ENCODE results near the gene HNRNPF.
"Not testable (repeated sequence)": the region's sequence is repeated elsewhere in the genome, so short reads cannot be mapped to it uniquely, and the experiment has no call there.

The HNRNPF gene

GRCh38 chr10:43408710-43409384 is at the start of gene HNRNPF:
TSS of gene HNRNPF (minus strand) at chr10:43409186. CDS start at chr10:43387884, 21,302 bp downstream.
- in situ Hi-C loops (cut with MboI; ENCODE audit: low pct_unique_long_range_greater_than_20kb, low sequenced_read_pairs) = no loop called here
- peak; percentile 97 for DNase-seq

- DNase-seq = no peak
Observed at GRCh38 chr10:43458227-43458626, 49.2 kb upstream of the HNRNPF start.

DNA sequence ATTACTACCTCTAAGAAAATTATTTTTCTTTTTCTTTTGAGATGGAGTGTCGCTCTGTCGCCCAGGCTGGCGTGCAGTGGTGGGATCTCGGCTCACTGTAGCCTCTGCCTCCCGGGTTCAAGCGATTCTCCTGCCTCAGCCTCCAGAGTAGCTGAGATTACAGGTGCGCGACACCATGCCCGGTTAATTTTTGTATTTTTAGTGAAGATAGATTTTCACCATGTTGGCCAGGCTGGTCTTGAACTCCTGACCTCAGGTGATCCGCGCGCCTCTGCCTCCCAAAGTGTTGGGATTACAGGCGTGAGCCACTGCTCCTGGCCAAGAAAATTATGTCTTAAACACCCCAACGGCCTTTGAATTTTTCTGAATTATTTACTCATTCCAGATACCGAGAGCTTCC is 47.6 kb upstream of the HNRNPF start:
- in situ Hi-C loops (cut with MboI; ENCODE audit: low pct_unique_long_range_greater_than_20kb, low sequenced_read_pairs) = not testable (repeated sequence)

More at GRCh38 chr10:43458227-43458626, 49.2 kb upstream of the HNRNPF start:
- in situ Hi-C loops (cut with MboI; ENCODE audit: low pct_unique_long_range_greater_than_20kb, low sequenced_read_pairs) = no loop called here

DNA sequence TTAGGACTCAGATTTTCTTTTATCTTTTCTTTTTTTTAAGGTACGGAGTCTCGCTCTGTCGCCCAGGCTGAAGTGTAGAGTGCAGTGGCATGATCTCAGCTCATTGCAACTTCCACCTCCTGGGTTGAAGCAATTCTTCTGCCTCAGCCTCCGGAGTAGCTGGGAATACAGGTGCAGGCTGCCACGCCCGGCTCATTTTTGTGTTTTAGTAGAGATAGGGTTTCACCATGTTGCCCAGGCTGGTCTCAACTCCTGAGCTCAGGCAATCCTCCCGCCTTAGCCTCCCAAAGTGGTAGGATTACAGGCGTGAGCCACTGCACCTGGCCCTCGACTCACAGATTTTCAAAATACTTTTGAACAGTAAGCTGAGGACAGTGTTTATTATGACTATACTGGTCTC is 45.0 kb upstream of the HNRNPF start:
- DNase-seq; in situ Hi-C loops (cut with MboI; ENCODE audit: low pct_unique_long_range_greater_than_20kb, low sequenced_read_pairs): not testable (repeated sequence)

More for the DNA sequence above, 47.6 kb upstream of the HNRNPF start:
- DNase-seq = not testable (repeated sequence)

GRCh38 chr10:43453266-43453831 is 44.4 kb upstream of the HNRNPF start:
- in situ Hi-C loops (cut with MboI; ENCODE audit: low pct_unique_long_range_greater_than_20kb, low sequenced_read_pairs) = no loop called here

DNA sequence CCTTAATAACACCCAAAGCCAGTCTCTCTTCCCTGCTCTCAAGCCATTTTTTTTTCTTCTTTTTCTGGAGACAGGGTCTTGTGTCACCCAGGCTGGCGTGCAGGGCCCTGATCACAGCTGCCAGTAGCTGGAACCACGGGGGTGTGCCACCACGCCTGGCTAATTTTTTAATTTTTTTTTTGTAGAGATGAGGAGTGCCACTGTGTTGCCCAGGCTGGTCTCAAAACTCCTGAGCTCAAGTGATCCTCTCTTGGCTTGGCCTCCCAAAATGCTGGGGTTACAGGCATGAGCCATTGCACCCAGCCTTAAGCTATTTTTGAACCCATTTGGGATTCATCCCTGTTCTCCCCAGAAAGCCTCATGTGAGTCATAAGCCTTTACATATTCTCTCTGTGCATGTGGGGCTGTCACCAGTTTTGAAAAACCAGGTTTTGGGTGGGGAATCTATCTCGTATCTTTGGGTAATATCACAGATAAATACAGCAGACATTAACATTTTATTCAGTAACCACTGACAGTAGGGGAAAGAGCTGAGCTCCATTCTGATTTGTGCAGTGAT is 43.4 kb upstream of the HNRNPF start:
- in situ Hi-C loops (cut with MboI; ENCODE audit: low pct_unique_long_range_greater_than_20kb, low sequenced_read_pairs) = no loop called here
- no peak for DNase-seq

More at GRCh38 chr10:43453266-43453831, 44.4 kb upstream of the HNRNPF start:
- no peak for DNase-seq

- no peak for DNase-seq
Observed at GRCh38 chr10:43448742-43449141, 39.8 kb upstream of the HNRNPF start.

GRCh38 chr10:43446219-43447017 is 37.4 kb upstream of the HNRNPF start:
- DNase-seq; in situ Hi-C loops (cut with MboI; ENCODE audit: low pct_unique_long_range_greater_than_20kb, low sequenced_read_pairs): not testable (repeated sequence)

More at GRCh38 chr10:43448742-43449141, 39.8 kb upstream of the HNRNPF start:
- in situ Hi-C loops (cut with MboI; ENCODE audit: low pct_unique_long_range_greater_than_20kb, low sequenced_read_pairs) = no loop called here

GRCh38 chr10:43444897-43445466 is 36.0 kb upstream of the HNRNPF start:
- in situ Hi-C loops (cut with MboI; ENCODE audit: low pct_unique_long_range_greater_than_20kb, low sequenced_read_pairs) = no loop called here
- no peak for DNase-seq

DNA sequence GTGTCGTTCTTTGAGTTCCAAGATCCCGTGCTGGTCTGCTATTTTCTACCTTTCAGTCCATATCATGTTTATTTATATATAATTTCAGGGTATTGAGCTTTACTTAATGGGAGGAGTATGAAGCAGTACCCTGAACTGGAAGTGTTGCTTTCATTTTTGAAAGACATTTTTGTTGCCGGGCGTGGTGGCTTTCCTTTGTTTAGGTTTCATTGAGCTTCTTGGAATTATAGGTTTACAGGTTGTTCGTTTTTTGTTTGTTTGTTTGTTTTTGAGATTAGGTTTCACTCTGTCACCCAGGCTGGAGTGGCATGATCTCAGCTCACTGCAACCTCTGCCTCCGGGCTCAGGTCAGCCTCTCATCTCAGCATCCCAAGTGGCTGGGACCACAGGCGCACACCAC is 35.3 kb upstream of the HNRNPF start:
- in situ Hi-C loops (cut with MboI; ENCODE audit: low pct_unique_long_range_greater_than_20kb, low sequenced_read_pairs) = no loop called here
- no peak for DNase-seq

GRCh38 chr10:43440463-43441134 is 31.6 kb upstream of the HNRNPF start:
- in situ Hi-C loops (cut with MboI; ENCODE audit: low pct_unique_long_range_greater_than_20kb, low sequenced_read_pairs) = no loop called here
- DNase-seq = no peak

- DNase-seq = no peak
- in situ Hi-C loops (cut with MboI; ENCODE audit: low pct_unique_long_range_greater_than_20kb, low sequenced_read_pairs) = no loop called here
Observed at GRCh38 chr10:43437141-43437870, 28.3 kb upstream of the HNRNPF start.

- DNase-seq = peak; percentile 94
- in situ Hi-C loops (cut with MboI; ENCODE audit: low pct_unique_long_range_greater_than_20kb, low sequenced_read_pairs) = no loop called here
Observed at GRCh38 chr10:43436291-43437140, 27.5 kb upstream of the HNRNPF start, which contains the start of gene ZNF487. TSS of gene ZNF487 (plus strand) at chr10:43437111. CDS start at chr10:43475814, 38,703 bp downstream.

DNA sequence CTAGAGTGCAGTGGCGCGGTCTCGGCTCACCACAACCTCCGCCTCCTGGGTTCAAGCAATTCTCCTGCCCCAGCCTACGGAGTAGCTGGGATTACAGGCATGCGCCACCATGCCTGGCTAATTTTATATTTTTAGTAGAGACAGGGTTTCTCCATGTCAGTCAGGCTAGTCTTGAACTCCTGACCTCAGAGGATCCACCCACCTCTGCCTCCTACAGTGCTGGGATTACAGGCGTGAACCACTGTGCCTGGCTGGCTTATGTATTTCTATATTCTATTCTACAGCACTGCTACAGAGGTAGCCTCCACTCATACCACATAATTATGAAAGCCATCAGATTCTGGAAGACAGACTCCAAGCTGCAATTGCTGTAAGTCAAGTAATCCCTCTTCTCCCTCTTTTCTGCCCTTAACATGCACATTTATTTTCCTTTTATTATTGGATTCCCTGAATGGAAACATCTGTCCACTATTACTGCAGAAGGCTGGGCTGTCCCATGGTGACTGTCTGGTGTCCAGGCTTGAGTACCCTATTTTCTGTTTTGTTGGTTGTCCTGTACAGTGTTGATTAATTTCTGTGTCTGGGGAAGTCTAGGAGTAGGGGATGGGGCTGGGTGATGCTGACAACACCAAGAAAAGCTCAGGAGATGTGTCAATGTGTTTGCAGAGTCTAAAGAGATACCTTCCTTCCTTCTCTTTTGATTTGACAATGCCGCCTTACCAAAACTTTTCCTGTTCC is 22.1 kb upstream of the HNRNPF start:
- in situ Hi-C loops (cut with MboI; ENCODE audit: low pct_unique_long_range_greater_than_20kb, low sequenced_read_pairs) = no loop called here
- no peak for DNase-seq

- in situ Hi-C loops (cut with MboI; ENCODE audit: low pct_unique_long_range_greater_than_20kb, low sequenced_read_pairs) = no loop called here
- DNase-seq = no peak
Observed at GRCh38 chr10:43427166-43427825, 18.3 kb upstream of the HNRNPF start.

DNA sequence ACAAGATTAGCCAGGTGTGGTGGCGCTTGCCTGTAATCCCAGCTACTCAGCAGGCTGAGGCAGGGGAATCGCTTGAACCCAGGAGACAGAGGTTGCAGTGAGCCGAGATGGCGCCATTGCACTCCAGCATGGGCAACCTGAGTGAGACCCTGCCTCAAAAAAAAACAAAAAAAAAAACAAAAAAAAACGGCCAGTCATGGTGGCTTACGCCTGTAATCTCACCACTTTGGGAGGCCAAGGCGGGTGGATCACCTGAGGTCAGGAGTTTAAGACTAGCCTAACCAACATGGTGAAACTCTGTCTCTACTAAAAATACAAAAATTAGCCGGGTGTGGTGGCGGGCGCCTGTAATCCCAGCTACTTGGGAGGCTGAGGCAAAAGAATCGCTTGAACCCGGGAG is 17.5 kb upstream of the HNRNPF start:
- in situ Hi-C loops (cut with MboI; ENCODE audit: low pct_unique_long_range_greater_than_20kb, low sequenced_read_pairs) = not testable (repeated sequence)

More for the DNA sequence above, 17.5 kb upstream of the HNRNPF start:
- not testable (repeated sequence) for DNase-seq
